GM18858 (cell line): Measurements from ENCODE around the gene LDHAL6A.
"Not testable (repeated sequence)": the region's sequence is repeated elsewhere in the genome, so short reads cannot be mapped to it uniquely, and the experiment has no call there.

Experiments used
- ATAC-seq: cut with Tn5 transposase; IDR thresholded peaks from one replicate; pipeline ENCODE4 v1.9.1; 2021; ENCODE audit not compliant: unreplicated experiment

The LDHAL6A gene

GRCh38 chr11:18455686-18456372, at the start of gene LDHAL6A:
LDHAL6A (plus strand) TSS chr11:18455856; CDS start chr11:18456681, 825 bp downstream.
- ATAC-seq, result no peak

GRCh38 chr11:18407400-18407799, 48.3 kb upstream of the LDHAL6A start:
- ATAC-seq, result not testable (repeated sequence)

GRCh38 chr11:18408558-18409291, 46.9 kb upstream of the LDHAL6A start:
- ATAC-seq, result no peak

- ATAC-seq, result no peak
Measured at GRCh38 chr11:18416459-18416858, 39.2 kb upstream of the LDHAL6A start.

- no peak for ATAC-seq
Measured at GRCh38 chr11:18419040-18419439, 36.6 kb upstream of the LDHAL6A start.

GRCh38 chr11:18420067-18420466, 35.6 kb upstream of the LDHAL6A start:
- ATAC-seq, result no peak

- no peak for ATAC-seq
Measured at GRCh38 chr11:18427240-18427639, 28.4 kb upstream of the LDHAL6A start.

- ATAC-seq, result no peak
Measured at GRCh38 chr11:18429332-18429731, 26.3 kb upstream of the LDHAL6A start.

GRCh38 chr11:18438691-18439090, 17.0 kb upstream of the LDHAL6A start:
- ATAC-seq, result no peak

GRCh38 chr11:18449251-18449650, 6.4 kb upstream of the LDHAL6A start:
- ATAC-seq, result no peak

- ATAC-seq, result no peak
Measured at GRCh38 chr11:18452927-18453326, 2.7 kb upstream of the LDHAL6A start.

- no peak for ATAC-seq
Measured at GRCh38 chr11:18457450-18457849, 1.8 kb downstream of the LDHAL6A start.

- ATAC-seq, result no peak
Measured at GRCh38 chr11:18459634-18460033, 4.0 kb downstream of the LDHAL6A start.

GRCh38 chr11:18461909-18462308, 6.3 kb downstream of the LDHAL6A start:
- ATAC-seq, result no peak

GRCh38 chr11:18463439-18463838, 7.8 kb downstream of the LDHAL6A start:
- ATAC-seq, result no peak

- ATAC-seq, result no peak
Measured at GRCh38 chr11:18466402-18466801, 10.7 kb downstream of the LDHAL6A start.

- no peak for ATAC-seq
Measured at GRCh38 chr11:18468059-18468458, 12.4 kb downstream of the LDHAL6A start.

GRCh38 chr11:18468961-18469360, 13.3 kb downstream of the LDHAL6A start:
- ATAC-seq, result no peak

GRCh38 chr11:18471995-18472394, 16.3 kb downstream of the LDHAL6A start:
- ATAC-seq, result no peak

- ATAC-seq, result no peak
Measured at GRCh38 chr11:18472587-18472986, 16.9 kb downstream of the LDHAL6A start.

GRCh38 chr11:18479063-18479462, 23.4 kb downstream of the LDHAL6A start:
- no peak for ATAC-seq

GRCh38 chr11:18485913-18486528, 30.4 kb downstream of the LDHAL6A start:
- peak; percentile 47 for ATAC-seq
